ENCODE data around the gene ZNF18.

- no peak for TF ChIP-seq CTCF (IDR thresholded peaks at IDR 0.05)
- TF ChIP-seq POLR2A (IDR thresholded peaks at IDR 0.05), result no peak
- no peak for TF ChIP-seq EP300 (IDR thresholded peaks at IDR 0.05)
Observed at GRCh38 chr17:11944587-11944986, 52.7 kb downstream of the ZNF18 start.
